GM12872 (cell line): ENCODE results near the gene CAMK2G.

Experiments
- CTCF ChIP-seq: IDR thresholded peaks from 3 replicates; pipeline ENCODE4 v1.5.1; 2011; ENCODE audit warnings: low read depth, mild to moderate bottlenecking, low read length, moderate library complexity; ENCODE audit not compliant: insufficient read depth

Gene CAMK2G

GRCh38 chr10:73915206-73915851 is 41.0 kb upstream of the CAMK2G start:
- no peak for TF ChIP-seq CTCF

GRCh38 chr10:73914036-73914435 is 39.7 kb upstream of the CAMK2G start:
- no peak for TF ChIP-seq CTCF

- no peak for TF ChIP-seq CTCF
Measured at GRCh38 chr10:73911553-73912004, 37.2 kb upstream of the CAMK2G start.

- TF ChIP-seq CTCF: no peak
Measured at GRCh38 chr10:73910764-73911552, 36.6 kb upstream of the CAMK2G start, which contains the start of gene PLAU. TSS of gene PLAU (plus strand) at chr10:73911132. CDS start at chr10:73911556, 424 bp downstream.

GRCh38 chr10:73910401-73910763 is 36.0 kb upstream of the CAMK2G start:
- no peak for TF ChIP-seq CTCF

GRCh38 chr10:73909540-73910115 is 35.3 kb upstream of the CAMK2G start:
- TF ChIP-seq CTCF: no peak

- TF ChIP-seq CTCF: no peak
Measured at GRCh38 chr10:73908853-73909539, 34.6 kb upstream of the CAMK2G start.
